Endodermal cell (in vitro differentiated cells): ENCODE measurements around the gene CADM1. TPM values are rescaled to one million over a fixed set of nuclear protein-coding genes. Genes with fewer than 3 reads are reported as not detected.

Experiments used
- DNase-seq: peaks from one replicate; pipeline ENCODE4 v3.0.0-alpha.2; 2017
- H3K27ac ChIP-seq: 2 replicates; pipeline ENCODE4 v1.5.1; 2013; ENCODE audit warnings: mild to moderate bottlenecking, low read depth, low read length, moderate library complexity
- H3K27me3 ChIP-seq: 2 replicates; pipeline ENCODE4 v1.6.1; 2013; ENCODE audit warnings: mild to moderate bottlenecking, low read length, moderate library complexity; ENCODE audit not compliant: insufficient read depth, control insufficient read depth, poor library complexity, severe bottlenecking
- H3K36me3 ChIP-seq: 2 replicates; pipeline ENCODE4 v1.7.0; 2013; ENCODE audit warnings: mild to moderate bottlenecking, low read length, moderate library complexity; ENCODE audit not compliant: control insufficient read depth, insufficient read depth
- H3K4me1 ChIP-seq: one replicate; pipeline ENCODE4 v1.7.0; 2013; ENCODE audit warnings: low read length; ENCODE audit not compliant: control insufficient read depth, insufficient read depth
- H3K4me3 ChIP-seq: 2 replicates; pipeline ENCODE4 v1.5.1; 2013; ENCODE audit warnings: mild to moderate bottlenecking, low read length, moderate library complexity
- H3K9ac ChIP-seq: 2 replicates; pipeline ENCODE4 v1.6.1; 2013; ENCODE audit warnings: mild to moderate bottlenecking, low read length, moderate library complexity; ENCODE audit not compliant: poor library complexity, severe bottlenecking; ENCODE audit errors: extremely low read depth
- H3K9me3 ChIP-seq: 2 replicates; pipeline ENCODE4 v1.6.1; 2013; ENCODE audit warnings: mild to moderate bottlenecking, low read length, moderate library complexity; ENCODE audit not compliant: control insufficient read depth
- H3K27ac Mint-ChIP-seq: 2 replicates; pipeline ENCODE4 v1.8.0; 2020; ENCODE audit warnings: mixed read lengths
- H3K27me3 Mint-ChIP-seq: 2 replicates; pipeline ENCODE4 v1.8.0; 2021; ENCODE audit warnings: mild to moderate bottlenecking, mixed read lengths; ENCODE audit not compliant: insufficient read depth
- H3K36me3 Mint-ChIP-seq: 2 replicates; pipeline ENCODE4 v1.8.0; 2020; ENCODE audit warnings: low read depth, mixed read lengths
- H3K4me1 Mint-ChIP-seq: 2 replicates; pipeline ENCODE4 v1.8.0; 2020; ENCODE audit warnings: mixed read lengths
- H3K4me3 Mint-ChIP-seq: 2 replicates; pipeline ENCODE4 v1.8.0; 2020; ENCODE audit warnings: mild to moderate bottlenecking, moderate library complexity, mixed read lengths
- H3K9me3 Mint-ChIP-seq: 2 replicates; pipeline ENCODE4 v1.8.0; 2020; ENCODE audit warnings: mild to moderate bottlenecking, mixed read lengths
- CTCF ChIP-seq: fragments of 200-600 bp; sonication (generic); conservative IDR thresholded peaks from 2 replicates; pipeline ENCODE4 v1.5.0; 2021; ENCODE audit warnings: antibody characterized with exemption, mild to moderate bottlenecking
- WGBS, 2 experiments: methylation state at CpG; one replicate each; pipeline versions ENCODE4 v1.1.5 to v1.1.7; 2013; ENCODE audit warnings: missing lambda C conversion rate in 2 of 2, mixed read lengths in 1 of 2; ENCODE audit not compliant: insufficient coverage in 1 of 2, insufficient read length in 1 of 2; 5-methylcytosine and 5-hydroxymethylcytosine counted together
- total RNA-seq, 2 donors: library from RNA; stranded (reverse); fragmentation: NEBNext Ultra II Directional in 1 of 2; extraction: Animal tissue kit (Norgen Biotek cat#: 25700) in 1 of 2; gene quantifications; 2 replicates in 1 of 2; 3 replicates in 1 of 2; pipeline ENCODE4 v1.2.1, GENCODE V29; 2021

The CADM1 gene
- total RNA-seq, 2 donors from 2014 or later = 76.3 to 88.2 TPM

- Histone ChIP-seq H3K9me3 (no peaks in the 10 kb centered on the region), H3K36me3 (no peaks in the 10 kb centered on the region), H3K9ac (no peak overlapping the region), H3K27me3 (no peaks in the 10 kb centered on the region), H3K4me1 (peaks cover 17% of the 10 kb centered on the region), H3K27ac (no peak overlapping the region), H3K4me3 (no peak overlapping the region)
- no peak for DNase-seq
- Mint-ChIP-seq H3K9me3 (no peaks in the 10 kb centered on the region), H3K36me3 (no peaks in the 10 kb centered on the region), H3K4me3 (no peak overlapping the region), H3K4me1 (peaks cover 69% of the 10 kb centered on the region), H3K27me3 (no peaks in the 10 kb centered on the region), H3K27ac (no peak overlapping the region)
- WGBS, 2 experiments = 52 to 84% methylated on average over 3 of the region's 3 CpGs
- no peak for TF ChIP-seq CTCF
Observed at GRCh38 chr11:115463606-115464005, 40.6 kb downstream of the CADM1 start.

- no peak overlapping the region for H3K9ac ChIP-seq
- TF ChIP-seq CTCF = no peak
- no peaks in the 10 kb centered on the region for H3K9me3 Mint-ChIP-seq
- DNase-seq = no peak
- no peak overlapping the region for H3K4me3 ChIP-seq
- H3K36me3 ChIP-seq = no peaks in the 10 kb centered on the region
- no peaks in the 10 kb centered on the region for H3K36me3 Mint-ChIP-seq
- no peak overlapping the region for H3K4me3 Mint-ChIP-seq
- H3K9me3 ChIP-seq = no peaks in the 10 kb centered on the region
- H3K27ac Mint-ChIP-seq = peak overlapping the region; percentile 20
- peaks cover 72% of the 10 kb centered on the region for H3K4me1 Mint-ChIP-seq
- no peaks in the 10 kb centered on the region for H3K27me3 Mint-ChIP-seq
- H3K27me3 ChIP-seq = no peaks in the 10 kb centered on the region
- WGBS, 2 experiments = 78% methylated on average over 1 of the region's 1 CpG; no CpG with 5 or more reads in 1 of the 2 experiments
- H3K4me1 ChIP-seq = peaks cover 17% of the 10 kb centered on the region
- no peak overlapping the region for H3K27ac ChIP-seq
Observed at GRCh38 chr11:115462757-115463156, 41.5 kb downstream of the CADM1 start.

- peaks cover 17% of the 10 kb centered on the region for H3K4me1 ChIP-seq
- H3K4me3 ChIP-seq = no peak overlapping the region
- Mint-ChIP-seq H3K4me1 (peaks cover 73% of the 10 kb centered on the region), H3K27ac (peak overlapping the region; percentile 45), H3K9me3 (no peaks in the 10 kb centered on the region), H3K4me3 (no peak overlapping the region), H3K36me3 (no peaks in the 10 kb centered on the region), H3K27me3 (no peaks in the 10 kb centered on the region)
- WGBS, 2 experiments = 84 to 98% methylated on average over 12 to 18 of the region's 18 CpGs
- no peak for TF ChIP-seq CTCF
- no peak overlapping the region for H3K9ac ChIP-seq
- peak; percentile 61 for DNase-seq
- H3K36me3 ChIP-seq = no peaks in the 10 kb centered on the region
- no peak overlapping the region for H3K27ac ChIP-seq
- H3K9me3 ChIP-seq = no peaks in the 10 kb centered on the region
- H3K27me3 ChIP-seq = no peaks in the 10 kb centered on the region
Observed at GRCh38 chr11:115462004-115462541, 42.1 kb downstream of the CADM1 start.
